ENCODE data around the gene HNRNPK. TPM values are rescaled to one million over a fixed set of nuclear protein-coding genes. Genes with fewer than 3 reads are reported as not detected.
A peak's percentile ranks its signal among the peaks of the same experiment; 100 is the strongest.

Gene HNRNPK
- total RNA-seq, 1 experiment from 2014 or later: 485 TPM

- Mint-ChIP-seq H3K4me1 (ENCODE audit: low read depth, unreplicated experiment) (peaks cover 6% of the 10 kb centered on the region), H3K27me3 (ENCODE audit: insufficient read depth, unreplicated experiment) (no peaks in the 10 kb centered on the region), H3K36me3 (ENCODE audit: insufficient read depth, unreplicated experiment) (peaks cover 55% of the 10 kb centered on the region), H3K9me3 (ENCODE audit: unreplicated experiment) (no peaks in the 10 kb centered on the region), H3K27ac (ENCODE audit: unreplicated experiment) (peak overlapping the region; percentile 64), H3K4me3 (ENCODE audit: unreplicated experiment) (no peak overlapping the region)
- intact Hi-C loops (cut with micrococcal nuclease; ENCODE audit: unreplicated experiment): no loop called here
- no TSS peak for BruUV-seq (replicated peaks)
- no peak for TF ChIP-seq CTCF (IDR thresholded peaks at IDR 0.05; ENCODE audit: insufficient read depth in 1 of 2, low read depth in 1 of 2, low read length in 1 of 2, severe bottlenecking in 1 of 2, unreplicated experiment in 1 of 2)
- H3K36me3 ChIP-seq (ENCODE audit: control insufficient read depth, insufficient read depth, low read length): no peaks in the 10 kb centered on the region
- no peaks in the 10 kb centered on the region for H3K9me3 ChIP-seq
- ChIA-PET POLR2A (no interaction called here), CTCF (no interaction called here)
- H3K4me1 ChIP-seq: peaks cover 3% of the 10 kb centered on the region; the same call in 1 of the 2 replicates
- no peaks in the 10 kb centered on the region for H3K27me3 ChIP-seq (replicated peaks; ENCODE audit: control insufficient read depth, insufficient read depth, low read length)
- H3K4me3 ChIP-seq (ENCODE audit: low read depth, low read length): no peak overlapping the region
- peak in 1 of 2 experiments; percentile 32 for DNase-seq
Observed at GRCh38 chr9:83962165-83962564, 17.9 kb downstream of the HNRNPK start.

- ChIA-PET POLR2A (no interaction called here), CTCF (no interaction called here)
- no peaks in the 10 kb centered on the region for H3K9me3 Mint-ChIP-seq (ENCODE audit: unreplicated experiment)
- intact Hi-C loops (cut with micrococcal nuclease; ENCODE audit: unreplicated experiment): no loop called here
- no peaks in the 10 kb centered on the region for H3K27me3 Mint-ChIP-seq (ENCODE audit: insufficient read depth, unreplicated experiment)
- no peak for TF ChIP-seq CTCF (IDR thresholded peaks at IDR 0.05; ENCODE audit: insufficient read depth in 1 of 2, low read depth in 1 of 2, low read length in 1 of 2, severe bottlenecking in 1 of 2, unreplicated experiment in 1 of 2)
- H3K4me3 Mint-ChIP-seq (ENCODE audit: unreplicated experiment): no peak overlapping the region
- DNase-seq: no peak
- peaks cover 3% of the 10 kb centered on the region; the same call in 1 of the 2 replicates for H3K4me1 ChIP-seq
- no peak overlapping the region for H3K4me3 ChIP-seq (ENCODE audit: low read depth, low read length)
- peaks cover 49% of the 10 kb centered on the region for H3K36me3 Mint-ChIP-seq (ENCODE audit: insufficient read depth, unreplicated experiment)
- H3K36me3 ChIP-seq (ENCODE audit: control insufficient read depth, insufficient read depth, low read length): no peaks in the 10 kb centered on the region
- H3K27me3 ChIP-seq (replicated peaks; ENCODE audit: control insufficient read depth, insufficient read depth, low read length): no peaks in the 10 kb centered on the region
- H3K4me1 Mint-ChIP-seq (ENCODE audit: low read depth, unreplicated experiment): no peaks in the 10 kb centered on the region
- no peak overlapping the region for H3K27ac Mint-ChIP-seq (ENCODE audit: unreplicated experiment)
- no peaks in the 10 kb centered on the region for H3K9me3 ChIP-seq
- BruUV-seq (replicated peaks): no TSS peak
Observed at GRCh38 chr9:83960991-83961390, 19.0 kb downstream of the HNRNPK start.

GRCh38 chr9:83959061-83959460 lies 21.0 kb downstream of the HNRNPK start:
- DNase-seq: no peak
- intact Hi-C loops (cut with micrococcal nuclease; ENCODE audit: unreplicated experiment): loop anchor here (5.0 kb wide), 1 partner anchor 37 kb away; the partner anchor contains the start of gene KIF27
- no peak overlapping the region for H3K4me3 ChIP-seq (ENCODE audit: low read depth, low read length)
- Mint-ChIP-seq H3K4me3 (ENCODE audit: unreplicated experiment) (no peak overlapping the region), H3K27me3 (ENCODE audit: insufficient read depth, unreplicated experiment) (no peaks in the 10 kb centered on the region), H3K36me3 (ENCODE audit: insufficient read depth, unreplicated experiment) (peaks cover 33% of the 10 kb centered on the region), H3K4me1 (ENCODE audit: low read depth, unreplicated experiment) (no peaks in the 10 kb centered on the region), H3K9me3 (ENCODE audit: unreplicated experiment) (no peaks in the 10 kb centered on the region), H3K27ac (ENCODE audit: unreplicated experiment) (no peak overlapping the region)
- H3K4me1 ChIP-seq: peaks cover 3% of the 10 kb centered on the region; the same call in 1 of the 2 replicates
- no peaks in the 10 kb centered on the region for H3K9me3 ChIP-seq
- no peaks in the 10 kb centered on the region for H3K27me3 ChIP-seq (replicated peaks; ENCODE audit: control insufficient read depth, insufficient read depth, low read length)
- POLR2A ChIA-PET: no interaction called here
- TF ChIP-seq CTCF (IDR thresholded peaks at IDR 0.05; ENCODE audit: insufficient read depth in 1 of 2, low read depth in 1 of 2, low read length in 1 of 2, severe bottlenecking in 1 of 2, unreplicated experiment in 1 of 2): no peak
- BruUV-seq (replicated peaks): no TSS peak
- H3K36me3 ChIP-seq (ENCODE audit: control insufficient read depth, insufficient read depth, low read length): no peaks in the 10 kb centered on the region
- CTCF ChIA-PET: interaction anchor here (0.6 kb wide), 1 partner anchor 1884 kb away, joined by 3 read pairs; no protein-coding TSS in a partner anchor

Measured in Caco-2 (cell line).